ENCODE measurements around the gene POMC. TPM values are rescaled to one million over a fixed set of nuclear protein-coding genes. Genes with fewer than 3 reads are reported as not detected.
A peak's percentile ranks its signal among the peaks of the same experiment; 100 is the strongest.
"Not testable (repeated sequence)": the region's sequence is repeated elsewhere in the genome, so short reads cannot be mapped to it uniquely, and the experiment has no call there.

POMC gene
- total and polyA plus RNA-seq, 10 donors, result 2.4 to 9.8 (median 4.0) TPM

GRCh38 chr2:25129901-25130520 is 38.4 kb downstream of the POMC start:
- peaks cover 3 to 56% (median 21%) of the 10 kb centered on the region in 7 donors for H3K27me3 ChIP-seq (replicated peaks in 1 of 7)
- DNase-seq, result no peak
- 73 to 87% (median 81%) methylated on average over 15 of the region's 15 CpGs for WGBS, 5 donors
- intact Hi-C loops (cut with DNase I; ENCODE audit: low total_unique reads), result loop anchor here (5.0 kb wide), 2 partner anchors 153 to 718 kb away; no protein-coding TSS in a partner anchor
- peak overlapping the region in 1 of 8 donors; percentile 21 for H3K27ac ChIP-seq
- TF ChIP-seq CTCF (IDR thresholded peaks at IDR 0.05 in 8 of 11, conservative IDR thresholded peaks at IDR 0.05 in 3 of 11) (no peak), POLR2AphosphoS5 (IDR thresholded peaks at IDR 0.05) (no peak)
- H3K4me3 ChIP-seq, result no peak overlapping the region
- H3K9me3 ChIP-seq, result no peaks in the 10 kb centered on the region
- peaks cover 4 to 35% (median 20%) of the 10 kb centered on the region in 6 donors for H3K4me1 ChIP-seq
- no peaks in the 10 kb centered on the region for H3K36me3 ChIP-seq

GRCh38 chr2:25127646-25128045 is 40.7 kb downstream of the POMC start:
- intact Hi-C loops (cut with DNase I; ENCODE audit: low total_unique reads), result loop anchor here (5.0 kb wide), 2 partner anchors 150 to 715 kb away; no protein-coding TSS in a partner anchor
- Histone ChIP-seq H3K9me3 (no peaks in the 10 kb centered on the region), H3K27ac (peak overlapping the region in 1 of 8 donors; percentile 4), H3K4me3 (no peak overlapping the region), H3K36me3 (no peaks in the 10 kb centered on the region), H3K4me1 (peaks cover 4 to 41% (median 20%) of the 10 kb centered on the region in 6 donors), H3K27me3 (replicated peaks in 1 of 7) (peaks cover 3 to 32% (median 17%) of the 10 kb centered on the region in 7 donors)
- no peak for DNase-seq
- WGBS, 5 donors, result 84 to 92% (median 88%) methylated on average over 5 of the region's 5 CpGs
- no peak for TF ChIP-seq POLR2A (IDR thresholded peaks at IDR 0.05)
- no peak for TF ChIP-seq CTCF (IDR thresholded peaks at IDR 0.05 in 8 of 11, conservative IDR thresholded peaks at IDR 0.05 in 3 of 11)
- no peak for TF ChIP-seq POLR2AphosphoS5 (IDR thresholded peaks at IDR 0.05)

GRCh38 chr2:25127071-25127470 is 41.3 kb downstream of the POMC start:
- DNase-seq, H3K27ac ChIP-seq, H3K9me3 ChIP-seq, H3K4me3 ChIP-seq, H3K36me3 ChIP-seq: not testable (repeated sequence)
- intact Hi-C loops (cut with DNase I; ENCODE audit: low total_unique reads), result loop anchor here (5.0 kb wide), 2 partner anchors 150 to 715 kb away; no protein-coding TSS in a partner anchor
- H3K27me3 ChIP-seq (replicated peaks in 1 of 7), result peaks cover 3 to 26% (median 13%) of the 10 kb centered on the region in 7 donors
- 90 to 97% (median 93%) methylated on average over 3 of the region's 3 CpGs for WGBS, 5 donors
- H3K4me1 ChIP-seq, result peaks cover 4 to 37% (median 18%) of the 10 kb centered on the region in 6 donors

- no peak overlapping the region for H3K27ac ChIP-seq
- peaks cover 0 to 26% (median 9%) of the 10 kb centered on the region in 6 donors for H3K4me1 ChIP-seq
- WGBS, 5 donors, result 62 to 87% (median 72%) methylated on average over 4 of the region's 4 CpGs
- no peaks in the 10 kb centered on the region for H3K36me3 ChIP-seq
- H3K4me3 ChIP-seq, result no peak overlapping the region
- TF ChIP-seq POLR2A (IDR thresholded peaks at IDR 0.05) (no peak), POLR2AphosphoS5 (IDR thresholded peaks at IDR 0.05) (no peak), CTCF (IDR thresholded peaks at IDR 0.05 in 8 of 11, conservative IDR thresholded peaks at IDR 0.05 in 3 of 11) (no peak)
- intact Hi-C loops (cut with DNase I; ENCODE audit: low total_unique reads), result loop anchor here (5.0 kb wide), 2 partner anchors 149 to 714 kb away; no protein-coding TSS in a partner anchor
- H3K9me3 ChIP-seq, result no peaks in the 10 kb centered on the region
- peak; percentile 32 for DNase-seq
- H3K27me3 ChIP-seq (replicated peaks in 1 of 7), result peaks cover 0 to 15% (median 2%) of the 10 kb centered on the region in 7 donors
Measured at GRCh38 chr2:25125976-25126375, 42.4 kb downstream of the POMC start.
